ENCODE data around the gene PSMA7. TPM values are rescaled to one million over a fixed set of nuclear protein-coding genes. Genes with fewer than 3 reads are reported as not detected.
A peak's percentile ranks its signal among the peaks of the same experiment; 100 is the strongest.

PSMA7 gene
- polyA plus RNA-seq, 1 experiment = 478 TPM

DNA sequence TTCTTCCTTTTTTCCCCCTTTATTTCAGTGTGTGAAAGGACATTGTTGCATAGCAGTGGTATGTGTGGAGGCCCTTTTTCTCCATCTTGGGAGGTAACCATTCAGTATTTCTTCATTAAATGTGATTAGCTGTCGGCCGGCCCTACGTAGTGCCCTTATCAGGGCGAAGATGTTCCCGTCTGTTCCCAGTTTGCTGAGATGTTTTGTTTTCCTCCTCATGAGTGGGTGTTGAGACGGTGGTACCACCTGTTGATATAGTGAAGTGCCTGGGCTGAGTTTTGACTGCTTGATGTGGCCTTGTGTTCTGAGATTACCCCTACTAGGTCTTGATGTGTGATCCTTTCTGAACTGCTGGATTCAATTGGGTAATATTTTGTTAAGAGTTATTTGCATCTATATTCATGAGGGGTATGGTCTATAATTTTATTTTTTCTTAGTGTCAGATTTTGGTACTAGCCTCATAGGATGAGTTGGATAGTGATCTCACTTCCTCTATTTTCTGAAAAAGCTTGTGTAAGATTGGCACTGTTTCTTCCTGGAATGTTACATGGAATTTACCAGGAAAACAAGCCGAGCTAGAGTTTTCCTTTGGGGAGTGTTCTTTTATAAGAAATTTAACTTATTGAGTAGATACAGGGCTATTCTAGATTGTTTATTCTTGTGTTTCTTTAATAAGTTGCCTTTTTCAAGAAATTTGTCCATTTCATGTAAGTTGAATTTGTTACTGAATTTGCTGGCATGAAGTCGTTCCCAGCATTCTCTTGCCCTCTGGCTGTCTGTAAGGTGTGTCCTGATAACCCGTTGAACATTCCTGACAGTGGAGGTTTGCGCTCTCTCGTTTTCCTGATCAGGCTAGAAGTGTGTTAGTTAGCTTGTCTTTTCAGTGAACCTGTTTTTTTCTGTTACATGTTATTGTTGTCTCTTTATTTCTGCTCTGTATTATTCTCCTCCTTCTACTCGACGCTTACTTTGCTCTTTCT, 44.0 kb upstream of the PSMA7 start:
- DNase-seq (ENCODE audit: low read depth) = no peak
- TF ChIP-seq, protein P1, sequence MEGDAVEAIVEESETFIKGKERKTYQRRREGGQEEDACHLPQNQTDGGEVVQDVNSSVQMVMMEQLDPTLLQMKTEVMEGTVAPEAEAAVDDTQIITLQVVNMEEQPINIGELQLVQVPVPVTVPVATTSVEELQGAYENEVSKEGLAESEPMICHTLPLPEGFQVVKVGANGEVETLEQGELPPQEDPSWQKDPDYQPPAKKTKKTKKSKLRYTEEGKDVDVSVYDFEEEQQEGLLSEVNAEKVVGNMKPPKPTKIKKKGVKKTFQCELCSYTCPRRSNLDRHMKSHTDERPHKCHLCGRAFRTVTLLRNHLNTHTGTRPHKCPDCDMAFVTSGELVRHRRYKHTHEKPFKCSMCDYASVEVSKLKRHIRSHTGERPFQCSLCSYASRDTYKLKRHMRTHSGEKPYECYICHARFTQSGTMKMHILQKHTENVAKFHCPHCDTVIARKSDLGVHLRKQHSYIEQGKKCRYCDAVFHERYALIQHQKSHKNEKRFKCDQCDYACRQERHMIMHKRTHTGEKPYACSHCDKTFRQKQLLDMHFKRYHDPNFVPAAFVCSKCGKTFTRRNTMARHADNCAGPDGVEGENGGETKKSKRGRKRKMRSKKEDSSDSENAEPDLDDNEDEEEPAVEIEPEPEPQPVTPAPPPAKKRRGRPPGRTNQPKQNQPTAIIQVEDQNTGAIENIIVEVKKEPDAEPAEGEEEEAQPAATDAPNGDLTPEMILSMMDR (IDR thresholded peaks at IDR 0.05; ENCODE audit: insufficient read depth, low read depth, low read length) = no peak
- peaks cover 3% of the 10 kb centered on the region for H3K36me3 ChIP-seq (ENCODE audit: control insufficient read depth, insufficient read depth, low read length)
- H3K27me3 ChIP-seq (ENCODE audit: control insufficient read depth, insufficient read depth, low read length) = no peaks in the 10 kb centered on the region
- no peak overlapping the region for H3K4me3 ChIP-seq (ENCODE audit: low read depth, low read length)
- ChIA-PET POLR2A (no interaction called here), CTCF (interaction anchor here (1.6 kb wide), 1 partner anchor 11 kb away, joined by 6 read pairs; no protein-coding TSS in a partner anchor)

DNA sequence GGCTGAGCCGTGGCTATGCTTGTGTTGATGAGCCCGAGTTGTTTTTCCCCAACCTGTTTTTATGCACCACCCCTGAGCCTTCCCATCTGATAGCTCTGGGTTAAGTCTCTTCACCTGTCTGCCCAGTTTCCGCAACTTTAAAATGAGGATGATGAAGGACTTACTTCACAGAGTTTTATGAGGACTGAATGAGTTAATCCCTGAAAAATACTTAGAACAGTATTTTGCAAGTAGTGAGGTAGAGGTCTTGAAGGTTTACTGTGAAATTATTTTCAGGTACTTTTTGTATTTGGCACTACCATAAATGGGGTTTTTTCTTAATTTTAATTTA, 42.9 kb upstream of the PSMA7 start:
- DNase-seq (ENCODE audit: low read depth) = no peak
- no peak overlapping the region for H3K4me3 ChIP-seq (ENCODE audit: low read depth, low read length)
- no peaks in the 10 kb centered on the region for H3K27me3 ChIP-seq (ENCODE audit: control insufficient read depth, insufficient read depth, low read length)
- POLR2A ChIA-PET = no interaction called here
- CTCF ChIA-PET = no interaction called here
- H3K36me3 ChIP-seq (ENCODE audit: control insufficient read depth, insufficient read depth, low read length) = peaks cover 3% of the 10 kb centered on the region
- TF ChIP-seq, protein P1 (IDR thresholded peaks at IDR 0.05; ENCODE audit: insufficient read depth, low read depth, low read length) = no peak

DNA sequence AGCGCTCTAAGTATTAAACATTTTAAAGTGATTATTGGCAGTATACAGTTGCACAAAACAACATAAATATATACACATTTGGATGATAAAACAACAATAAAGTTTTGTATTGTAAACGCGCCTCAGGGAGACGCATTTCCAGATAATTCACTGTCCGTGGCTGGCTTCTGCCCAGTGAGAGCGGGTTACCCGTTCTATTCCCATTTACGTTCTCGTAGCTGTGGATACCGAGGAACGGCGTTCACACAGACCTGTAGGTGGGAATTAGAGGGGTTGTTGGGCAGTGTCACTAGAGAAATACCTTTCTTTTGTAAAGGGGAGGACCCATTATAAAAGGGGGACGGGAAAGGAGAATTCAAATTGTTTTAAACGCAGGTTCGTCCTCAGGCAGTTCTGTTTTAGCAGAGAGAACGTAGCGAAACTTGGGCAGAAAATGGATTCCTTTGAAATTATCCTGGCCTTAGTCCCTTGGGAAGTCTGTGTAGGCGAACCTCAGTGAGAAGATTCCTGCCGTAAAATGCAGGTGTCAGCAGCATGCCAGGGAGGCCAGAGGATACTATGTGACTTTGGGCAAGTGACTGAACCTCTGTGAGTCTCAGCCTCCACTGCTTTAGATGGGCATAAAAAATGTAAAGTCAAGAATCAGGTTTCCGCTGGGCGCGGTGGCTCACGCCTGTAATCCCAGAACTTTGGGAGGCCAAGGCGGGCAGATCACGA, 40.4 kb upstream of the PSMA7 start:
- peaks cover 5% of the 10 kb centered on the region for H3K36me3 ChIP-seq (ENCODE audit: control insufficient read depth, insufficient read depth, low read length)
- no peak for DNase-seq (ENCODE audit: low read depth)
- no peaks in the 10 kb centered on the region for H3K27me3 ChIP-seq (ENCODE audit: control insufficient read depth, insufficient read depth, low read length)
- POLR2A ChIA-PET = no interaction called here
- H3K4me3 ChIP-seq (ENCODE audit: low read depth, low read length) = peak overlapping the region; percentile 98
- TF ChIP-seq, protein P1 (IDR thresholded peaks at IDR 0.05; ENCODE audit: insufficient read depth, low read depth, low read length) = no peak
- CTCF ChIA-PET = no interaction called here

DNA sequence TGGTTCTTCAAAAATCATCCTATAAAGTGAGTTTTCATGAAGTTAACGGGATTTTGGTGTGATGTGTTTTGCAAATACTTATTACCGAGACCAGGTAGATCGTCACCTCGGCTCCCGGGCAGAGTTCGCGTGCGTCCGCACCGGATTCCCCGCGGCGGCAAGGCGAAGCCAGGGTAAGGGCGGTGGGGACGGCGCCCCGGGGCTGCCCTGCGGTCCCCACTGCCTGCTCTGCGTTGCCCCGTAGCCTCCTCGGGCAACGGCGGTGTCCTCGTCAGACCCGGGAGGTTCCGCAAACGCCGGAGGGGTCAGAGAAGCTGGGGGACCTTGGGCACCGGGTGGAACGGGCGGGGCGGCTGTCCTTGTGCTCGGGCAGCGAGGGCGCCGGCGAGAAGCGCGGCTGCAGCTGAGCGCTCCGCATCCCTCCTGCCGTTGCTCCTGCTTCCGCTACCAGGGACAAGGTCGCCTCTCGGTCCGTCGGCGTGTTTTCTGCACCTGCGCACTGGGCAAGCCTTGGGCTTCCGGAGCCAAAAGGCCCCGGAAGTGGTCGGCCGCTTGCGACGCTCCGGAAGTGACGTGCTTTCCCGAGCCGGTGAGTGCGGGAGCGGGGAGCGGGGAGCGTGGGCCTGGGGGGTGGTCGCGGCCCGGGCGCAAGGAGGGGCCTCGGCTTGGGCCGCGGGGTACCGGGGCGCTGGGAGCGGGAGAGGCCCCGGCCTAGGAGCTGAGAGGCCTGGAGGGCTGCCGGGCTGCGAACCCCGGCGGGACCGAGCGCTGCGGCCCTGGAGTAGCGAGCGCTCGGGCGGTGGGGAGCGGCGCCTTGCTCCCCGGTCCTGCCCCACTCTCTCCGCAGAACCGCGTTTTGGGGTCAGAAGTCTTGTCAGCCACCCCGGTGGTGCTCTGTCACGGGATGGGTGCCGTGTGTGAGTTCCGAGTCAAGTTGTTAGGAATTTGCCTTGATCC, 39.6 kb upstream of the PSMA7 start, which contains the start of gene MTG2:
TSS of gene MTG2 (plus strand) at position 560 of the 957 bp plus-strand sequence. CDS start 10,393 bp downstream, outside the sequence.
- H3K27me3 ChIP-seq (ENCODE audit: control insufficient read depth, insufficient read depth, low read length) = no peaks in the 10 kb centered on the region
- peak within 1 kb of the TSS; percentile 98 for H3K4me3 ChIP-seq (ENCODE audit: low read depth, low read length)
- peak; percentile 71 for DNase-seq (ENCODE audit: low read depth)
- TF ChIP-seq, protein P1 (IDR thresholded peaks at IDR 0.05; ENCODE audit: insufficient read depth, low read depth, low read length) = no peak
- ChIA-PET CTCF (no interaction called here), POLR2A (no interaction called here)
- H3K36me3 ChIP-seq (ENCODE audit: control insufficient read depth, insufficient read depth, low read length) = peaks cover 5% of the 10 kb centered on the region

All from BJ (cell line).